Skeletal muscle cell (primary cell): Measurements from ENCODE around the gene FGF22.

Experiments
- DNase-seq: peaks from one replicate; pipeline ENCODE4 v3.0.0-alpha.2; 2010; ENCODE audit warnings: low read depth
- H3K4me3 ChIP-seq: 2 replicates; pipeline ENCODE4 v1.5.1; 2011; ENCODE audit warnings: low read depth, mild to moderate bottlenecking, control low read depth, low read length, moderate library complexity

Gene FGF22

DNA sequence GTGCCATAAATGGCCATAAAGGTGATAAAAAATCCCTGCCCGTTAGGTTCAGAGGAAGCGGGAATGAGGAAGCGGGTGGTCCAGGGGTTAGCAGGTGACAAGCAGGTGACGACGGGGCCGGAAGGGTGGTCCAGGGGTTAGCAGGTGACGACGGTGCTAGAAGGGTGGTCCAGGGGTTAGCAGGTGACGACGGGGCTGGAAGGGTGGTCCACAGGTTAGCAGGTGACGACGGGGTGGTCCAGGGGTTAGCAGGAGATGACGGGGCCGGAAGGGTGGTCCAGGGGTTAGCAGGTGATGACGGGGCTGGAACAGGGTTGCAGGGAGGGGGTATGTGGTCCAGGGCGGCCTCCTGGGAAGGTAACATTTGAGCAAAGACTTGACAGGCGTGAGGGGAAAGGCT is 49.3 kb downstream of the FGF22 start:
- no peak overlapping the region for H3K4me3 ChIP-seq
- DNase-seq, result no peak

DNA sequence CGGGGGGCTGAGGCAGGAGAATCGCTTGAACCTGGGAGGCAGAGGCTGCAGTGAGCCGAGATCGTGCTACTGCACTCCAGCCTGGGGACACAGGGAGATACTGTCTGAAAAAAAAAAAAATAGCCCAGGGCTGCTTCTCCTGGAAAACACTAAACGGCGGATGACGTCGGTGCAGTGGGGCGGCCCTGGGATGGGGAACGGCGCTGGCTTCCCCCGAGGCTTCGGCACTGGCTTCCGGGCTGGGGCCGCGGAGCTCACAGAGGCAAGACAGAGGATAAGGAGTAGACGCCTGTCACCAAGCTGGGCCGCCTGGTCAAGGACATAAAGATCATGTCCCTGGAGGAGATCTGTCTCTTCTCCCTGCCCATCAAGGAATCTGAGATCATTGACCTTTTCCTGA is 50.5 kb downstream of the FGF22 start:
- DNase-seq, result no peak

More for the DNA sequence above, 50.5 kb downstream of the FGF22 start:
- H3K4me3 ChIP-seq, result no peak overlapping the region
